Cardiac muscle cell (in vitro differentiated cells and primary cell): ENCODE measurements around the gene NCAPD3. TPM values are rescaled to one million over a fixed set of nuclear protein-coding genes. Genes with fewer than 3 reads are reported as not detected.
A peak's percentile ranks its signal among the peaks of the same experiment; 100 is the strongest.

Experiments used
- DNase-seq, 2 donors: peaks; one replicate each; pipeline versions ENCODE4 v3.0.0 to v3.0.0-alpha.2; 2010 to 2017; ENCODE audit warnings: low read depth in 1 of 2, low spot score in 1 of 2
- H3K27ac ChIP-seq: fragments of 200-600 bp; sonication (generic); 2 replicates; pipeline ENCODE4 v1.5.1; 2016
- H3K27me3 ChIP-seq: fragments of 200-600 bp; sonication (generic); 2 replicates; pipeline ENCODE4 v1.6.0; 2016; ENCODE audit warnings: control low read depth
- H3K36me3 ChIP-seq: fragments of 200-600 bp; sonication (generic); 2 replicates; pipeline ENCODE4 v1.5.1; 2016; ENCODE audit warnings: control low read depth
- H3K4me1 ChIP-seq: fragments of 200-600 bp; sonication (generic); 2 replicates; pipeline ENCODE4 v1.8.1; 2017; ENCODE audit warnings: low read depth, mild to moderate bottlenecking, mixed run types
- H3K4me3 ChIP-seq: fragments of 200-600 bp; sonication (generic); 2 replicates; pipeline ENCODE4 v1.5.1; 2016; ENCODE audit warnings: mild to moderate bottlenecking
- H3K9me3 ChIP-seq: fragments of 200-600 bp; sonication (generic); 2 replicates; pipeline ENCODE4 v1.5.1; 2017; ENCODE audit warnings: low read depth, mild to moderate bottlenecking, control low read depth
- polyA plus RNA-seq: library from polyadenylated mRNA; unstranded; fragments of >200 nt; fragmentation: Nextera tagmentation; extraction: Ambion mirVana; gene quantifications from 2 replicates; pipeline ENCODE4 v1.2.1, GENCODE V29; 2016
- total RNA-seq: library from RNA; depleted of rRNA; stranded (reverse); fragments of >200 nt; gene quantifications from 2 replicates; pipeline ENCODE4 v1.2.3, GENCODE V29; 2016
- TF ChIP-seq, protein P1 (sequence below): IDR thresholded peaks from 2 replicates; pipeline ENCODE4 v1.5.1; 2012; ENCODE audit warnings: low read depth, mild to moderate bottlenecking, low read length

The NCAPD3 gene
- total and polyA plus RNA-seq, 2 experiments from 2014 or later = 17.1 to 20.8 TPM

DNA sequence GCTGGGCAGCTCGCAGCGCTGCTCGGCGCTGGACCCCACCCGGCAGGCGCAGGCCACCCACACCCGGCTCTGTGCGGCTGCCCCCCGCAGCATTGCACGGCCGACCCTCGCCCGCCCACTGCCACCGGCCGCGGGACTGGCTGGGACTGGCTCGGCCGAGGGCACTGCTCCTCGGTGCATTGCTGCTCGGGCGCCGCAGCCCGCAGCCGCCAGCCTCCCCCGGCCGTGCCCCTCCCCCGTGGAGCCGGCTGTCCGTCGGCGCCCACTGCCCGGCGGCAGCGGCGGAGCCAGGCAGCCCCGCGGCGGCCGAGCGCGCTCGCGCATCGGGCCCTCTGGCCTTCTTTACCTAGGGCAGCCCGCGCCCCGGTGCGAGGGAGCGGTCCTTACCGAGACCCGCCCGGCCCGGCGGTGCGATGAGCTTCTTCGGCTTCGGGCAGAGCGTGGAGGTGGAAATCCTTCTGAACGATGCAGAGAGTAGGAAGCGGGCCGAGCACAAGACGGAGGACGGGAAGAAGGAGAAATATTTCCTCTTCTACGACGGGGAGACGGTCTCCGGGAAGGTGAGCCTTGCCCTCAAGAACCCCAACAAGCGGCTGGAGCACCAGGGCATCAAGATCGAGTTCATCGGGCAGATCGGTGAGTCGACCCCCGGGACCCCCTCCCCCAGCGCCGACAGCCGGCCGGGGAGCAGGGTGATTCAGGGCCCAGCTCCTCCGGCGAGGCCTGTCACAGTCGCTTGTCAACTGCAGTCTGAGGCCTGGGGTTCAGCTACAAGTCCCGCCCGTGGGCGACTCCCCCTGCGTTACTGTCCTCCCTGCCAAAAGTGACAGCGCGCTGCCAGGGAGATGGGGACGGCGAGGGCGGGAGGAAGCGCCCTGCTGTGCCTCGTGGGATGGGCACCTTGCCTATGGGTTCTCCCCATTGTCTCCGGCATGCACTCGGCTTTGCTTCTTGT is 1.2 kb upstream of the NCAPD3 start:
- H3K27me3 ChIP-seq = no peaks in the 10 kb centered on the region
- H3K36me3 ChIP-seq = peaks cover 4% of the 10 kb centered on the region
- peak overlapping the region; percentile 98 for H3K4me3 ChIP-seq
- H3K27ac ChIP-seq = peak overlapping the region; percentile 67
- TF ChIP-seq, protein P1, sequence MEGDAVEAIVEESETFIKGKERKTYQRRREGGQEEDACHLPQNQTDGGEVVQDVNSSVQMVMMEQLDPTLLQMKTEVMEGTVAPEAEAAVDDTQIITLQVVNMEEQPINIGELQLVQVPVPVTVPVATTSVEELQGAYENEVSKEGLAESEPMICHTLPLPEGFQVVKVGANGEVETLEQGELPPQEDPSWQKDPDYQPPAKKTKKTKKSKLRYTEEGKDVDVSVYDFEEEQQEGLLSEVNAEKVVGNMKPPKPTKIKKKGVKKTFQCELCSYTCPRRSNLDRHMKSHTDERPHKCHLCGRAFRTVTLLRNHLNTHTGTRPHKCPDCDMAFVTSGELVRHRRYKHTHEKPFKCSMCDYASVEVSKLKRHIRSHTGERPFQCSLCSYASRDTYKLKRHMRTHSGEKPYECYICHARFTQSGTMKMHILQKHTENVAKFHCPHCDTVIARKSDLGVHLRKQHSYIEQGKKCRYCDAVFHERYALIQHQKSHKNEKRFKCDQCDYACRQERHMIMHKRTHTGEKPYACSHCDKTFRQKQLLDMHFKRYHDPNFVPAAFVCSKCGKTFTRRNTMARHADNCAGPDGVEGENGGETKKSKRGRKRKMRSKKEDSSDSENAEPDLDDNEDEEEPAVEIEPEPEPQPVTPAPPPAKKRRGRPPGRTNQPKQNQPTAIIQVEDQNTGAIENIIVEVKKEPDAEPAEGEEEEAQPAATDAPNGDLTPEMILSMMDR = no peak
- DNase-seq = peak; percentile 61 to 77
- no peaks in the 10 kb centered on the region for H3K4me1 ChIP-seq
- no peaks in the 10 kb centered on the region for H3K9me3 ChIP-seq

DNA sequence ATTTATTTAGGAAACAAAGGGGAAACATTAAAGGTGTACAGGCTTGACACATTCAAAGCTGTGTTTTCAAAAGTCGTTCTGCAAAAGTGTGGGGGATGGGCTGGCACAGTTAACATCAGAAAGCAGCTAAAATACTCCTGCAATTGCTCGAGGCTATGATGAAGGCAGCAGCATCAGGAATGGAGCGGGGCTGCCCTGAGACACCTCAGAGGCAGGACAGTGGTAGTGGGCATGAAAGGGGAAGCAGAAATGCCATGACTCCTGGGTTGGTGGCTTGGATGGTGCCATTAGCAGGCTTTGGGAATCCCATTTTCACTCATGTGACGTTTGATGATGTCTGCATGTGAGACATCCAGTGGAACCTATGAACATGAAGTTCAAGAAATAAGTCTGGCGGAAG is 646 bp downstream of the NCAPD3 start:
- Histone ChIP-seq H3K9me3 (no peaks in the 10 kb centered on the region), H3K27ac (peak overlapping the region; percentile 60), H3K36me3 (peaks cover 10% of the 10 kb centered on the region), H3K4me1 (no peaks in the 10 kb centered on the region), H3K27me3 (no peaks in the 10 kb centered on the region), H3K4me3 (peak overlapping the region; percentile 98)
- no peak for DNase-seq
- TF ChIP-seq, protein P1 = no peak

DNA sequence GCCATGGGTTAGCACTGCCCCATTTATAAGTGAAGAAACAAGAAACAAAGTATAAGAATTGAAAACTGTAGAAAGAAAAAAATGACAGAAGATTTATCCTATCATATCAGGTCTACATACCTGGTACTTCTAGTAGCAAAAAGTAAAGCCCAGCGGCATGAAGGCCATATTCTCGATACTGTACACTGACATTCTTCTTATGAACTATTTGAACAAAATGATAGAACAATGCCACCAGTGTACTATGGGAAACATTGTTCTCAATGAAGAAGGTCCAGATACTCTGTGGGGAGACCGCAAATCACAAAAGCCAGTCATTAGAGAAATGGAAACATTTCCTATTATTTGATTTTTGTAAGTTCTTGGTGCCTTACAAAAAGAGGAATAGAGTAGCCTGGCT is 7.0 kb downstream of the NCAPD3 start:
- TF ChIP-seq, protein P1 = no peak
- Histone ChIP-seq H3K36me3 (peaks cover 14% of the 10 kb centered on the region), H3K9me3 (no peaks in the 10 kb centered on the region), H3K4me3 (no peak overlapping the region), H3K27ac (no peak overlapping the region), H3K4me1 (no peaks in the 10 kb centered on the region), H3K27me3 (no peaks in the 10 kb centered on the region)
- DNase-seq = no peak

DNA sequence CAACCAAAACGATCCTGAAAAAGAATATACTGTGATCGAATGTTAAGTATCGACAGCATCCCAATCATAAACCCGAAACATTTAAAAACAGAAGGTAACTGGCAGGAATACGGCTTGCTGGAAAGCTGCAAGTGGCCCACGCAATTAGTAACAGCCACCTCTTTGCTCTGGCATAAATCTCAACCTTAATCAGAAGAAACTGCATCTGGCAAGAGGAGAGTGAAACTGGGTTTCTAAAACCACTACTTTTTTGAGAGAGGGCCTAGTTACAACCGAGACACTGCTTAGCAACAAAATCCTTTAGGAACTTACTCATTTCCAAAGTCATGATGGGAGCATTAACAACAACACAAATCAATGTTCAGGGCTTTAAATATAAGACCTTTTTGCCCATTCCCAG is 7.9 kb downstream of the NCAPD3 start:
- TF ChIP-seq, protein P1 = no peak
- H3K4me1 ChIP-seq = no peaks in the 10 kb centered on the region
- no peak overlapping the region for H3K27ac ChIP-seq
- peaks cover 14% of the 10 kb centered on the region for H3K36me3 ChIP-seq
- H3K4me3 ChIP-seq = no peak overlapping the region
- H3K9me3 ChIP-seq = no peaks in the 10 kb centered on the region
- H3K27me3 ChIP-seq = no peaks in the 10 kb centered on the region
- no peak for DNase-seq

DNA sequence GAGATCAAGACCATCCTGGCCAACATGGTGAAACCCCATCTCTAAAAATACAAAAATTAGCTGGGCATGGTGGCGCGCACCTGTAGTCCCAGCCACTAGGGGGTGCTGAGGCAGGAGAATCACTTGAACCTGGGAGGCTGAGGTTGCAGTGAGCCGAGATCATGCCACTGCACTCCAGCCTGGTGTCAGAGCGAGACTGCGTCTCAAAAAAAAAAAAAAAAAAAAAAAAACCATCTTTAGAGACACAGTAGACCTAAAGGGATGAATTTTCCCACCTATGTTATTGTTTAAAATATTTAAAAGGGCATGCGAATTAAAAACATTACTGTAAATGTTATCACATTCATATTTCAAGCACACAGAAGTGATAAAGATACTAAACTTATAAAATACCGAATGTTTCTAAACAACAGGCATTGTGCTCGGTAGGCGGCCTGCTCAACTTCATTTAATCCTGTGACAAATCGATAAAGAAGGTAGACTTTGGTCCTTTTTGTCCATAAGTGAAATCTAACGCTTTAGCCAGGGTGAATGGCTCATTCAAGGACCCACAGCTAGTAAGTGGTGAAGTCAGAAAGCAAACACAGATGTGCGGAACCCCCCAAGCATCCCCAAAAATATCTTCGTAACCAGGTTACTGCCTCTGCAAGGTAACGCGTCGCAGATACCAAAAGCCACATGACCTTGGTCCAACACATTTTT is 16.1 kb downstream of the NCAPD3 start:
- no peaks in the 10 kb centered on the region for H3K4me1 ChIP-seq
- peaks cover 64% of the 10 kb centered on the region for H3K36me3 ChIP-seq
- no peaks in the 10 kb centered on the region for H3K27me3 ChIP-seq
- H3K4me3 ChIP-seq = no peak overlapping the region
- no peaks in the 10 kb centered on the region for H3K9me3 ChIP-seq
- H3K27ac ChIP-seq = no peak overlapping the region
- DNase-seq = peak; percentile 40 to 42
- TF ChIP-seq, protein P1 = peak; percentile 68
